GM12878 (cell line): ENCODE results near the gene IFI27L1. TPM values are rescaled to one million over a fixed set of nuclear protein-coding genes. Genes with fewer than 3 reads are reported as not detected.

ENCODE experiments used
- ATAC-seq: fragments of 200-7000 bp; cut with Tn5 transposase; 3 replicates; pipeline ENCODE4 v1.9.1; 2020; ENCODE audit warnings: mild to moderate bottlenecking, moderate library complexity
- BruUV-seq: library from RNA; stranded (reverse); fragments of 400-500 nt; replicated peaks from 2 replicates; lab custom pipeline; 2021; lab: Mats Ljungman, UMichigan
- CTCF ChIA-PET: fragments of 300-600 bp; sonication (Branson Sonifier 250); formaldehyde crosslinking; extraction: SDS; loops from one replicate; lab custom pipeline; 2021; ENCODE audit warnings: inconsistent platforms; lab: Yijun Ruan, JAX
- POLR2A ChIA-PET: fragments of 350-600 bp; formaldehyde crosslinking; extraction: SDS; loops from one replicate; lab custom pipeline; 2021; ENCODE audit warnings: inconsistent platforms; lab: Charles Lee
- RAD21 ChIA-PET: fragments of 300-600 bp; sonication (Branson Sonifier 250); formaldehyde crosslinking; loops from one replicate; lab custom pipeline; 2023; ENCODE audit warnings: antibody characterized with exemption; ENCODE audit not compliant: unreplicated experiment; lab: Charles Lee
- SMC1A ChIA-PET: fragments of 300-600 bp; sonication (Branson Sonifier 250); formaldehyde crosslinking; loops from one replicate; lab custom pipeline; 2023; ENCODE audit not compliant: unreplicated experiment, uncharacterized antibody; lab: Charles Lee
- DNase-seq: peaks from one replicate; pipeline ENCODE4 v3.0.0-alpha.2; 2011; ENCODE audit warnings: low read depth, low spot score
- FAIRE-seq: peaks from 3 replicates; lab custom pipeline; 2011; peaks lifted over from hg19 to GRCh38; lab: Jason Lieb, UNC
- H2AFZ ChIP-seq: 2 replicates; pipeline ENCODE4 v1.6.0; 2011; ENCODE audit warnings: low read depth, low read length, control low read depth; ENCODE audit not compliant: control insufficient read depth
- H3K27ac ChIP-seq: 2 replicates; pipeline ENCODE4 v1.5.1; 2011; ENCODE audit warnings: control low read depth; ENCODE audit not compliant: control insufficient read depth, insufficient read depth
- H3K27me3 ChIP-seq, 2 experiments: replicated peaks in 1 of 2; 2 replicates each; pipeline versions ENCODE4 v1.6.0 to v1.6.1; 2011; ENCODE audit warnings: low read length in 1 of 2; ENCODE audit not compliant: control insufficient read depth in 2 of 2, insufficient read depth in 2 of 2
- H3K36me3 ChIP-seq, 2 experiments: 2 replicates each; pipeline ENCODE4 v1.5.1; 2011; ENCODE audit warnings: low read length in 1 of 2; ENCODE audit not compliant: control insufficient read depth in 2 of 2, insufficient read depth in 2 of 2
- H3K4me1 ChIP-seq: 2 replicates; pipeline ENCODE4 v1.6.1; 2011; ENCODE audit warnings: mild to moderate bottlenecking, low read length, moderate library complexity, mixed read lengths; ENCODE audit not compliant: control insufficient read depth, insufficient read depth
- H3K4me2 ChIP-seq: 2 replicates; pipeline ENCODE4 v1.6.0; 2011; ENCODE audit warnings: control low read depth; ENCODE audit not compliant: control insufficient read depth, insufficient read depth
- H3K4me3 ChIP-seq: fragments of 200-600 bp; sonication (generic); 2 replicates; pipeline ENCODE4 v1.5.1; 2016
- H3K79me2 ChIP-seq: 2 replicates; pipeline ENCODE4 v1.6.0; 2011; ENCODE audit warnings: low read length; ENCODE audit not compliant: control insufficient read depth, insufficient read depth
- H3K9ac ChIP-seq: 2 replicates; pipeline ENCODE4 v1.8.0; 2011; ENCODE audit warnings: low read length, control low read depth, mixed read lengths; ENCODE audit not compliant: control insufficient read depth, insufficient read depth
- H3K9me3 ChIP-seq: replicated peaks from 3 replicates; pipeline ENCODE4 v1.5.1; 2011; ENCODE audit warnings: mild to moderate bottlenecking, low read length; ENCODE audit not compliant: control insufficient read depth, insufficient read depth
- H4K20me1 ChIP-seq: 2 replicates; pipeline ENCODE4 v1.6.0; 2011; ENCODE audit not compliant: control insufficient read depth, insufficient read depth
- ATF3 ChIP-seq: IDR thresholded peaks from 2 replicates; pipeline ENCODE4 v1.6.1; 2011; ENCODE audit warnings: low read depth, mild to moderate bottlenecking, low read length, moderate library complexity, borderline replicate concordance; ENCODE audit errors: extremely low read depth
- ATF7 ChIP-seq: fragments of 450-650 bp; IDR thresholded peaks from 2 replicates; pipeline ENCODE4 v1.6.1; 2016; ENCODE audit warnings: low read depth, mild to moderate bottlenecking
- CEBPB ChIP-seq, 2 experiments: fragments of 150-350 bp in 1 of 2; IDR thresholded peaks; 2 replicates each; pipeline ENCODE4 v1.6.1; 2012 to 2014; ENCODE audit warnings: low read depth in 2 of 2, low read length in 2 of 2, borderline replicate concordance in 1 of 2, inconsistent platforms in 1 of 2
- CHD1 ChIP-seq: IDR thresholded peaks from 2 replicates; pipeline ENCODE4 v1.6.1; 2012; ENCODE audit warnings: low read depth, low read length, improper control_type of control experiment
- CUX1 ChIP-seq: IDR thresholded peaks from 2 replicates; pipeline ENCODE4 v1.6.1; 2012; ENCODE audit warnings: improper control_type of control experiment, low read depth, low read length; ENCODE audit not compliant: insufficient replicate concordance
- EGR1 ChIP-seq, 2 experiments: IDR thresholded peaks; 1 replicate in 1 of 2; 2 replicates in 1 of 2; pipeline ENCODE4 v1.6.1; 2011 to 2012; ENCODE audit warnings: low read depth in 2 of 2, low read length in 2 of 2, borderline replicate concordance in 1 of 2, mild to moderate bottlenecking in 1 of 2, moderate library complexity in 1 of 2
- ESRRA ChIP-seq: IDR thresholded peaks from 2 replicates; pipeline ENCODE4 v1.6.1; 2012; ENCODE audit warnings: mild to moderate bottlenecking, low read length, improper control_type of control experiment
- HDAC6 ChIP-seq: fragments of 200-600 bp; sonication (generic); IDR thresholded peaks from one replicate; pipeline ENCODE4 v1.8.0; 2017; ENCODE audit warnings: antibody characterized with exemption; ENCODE audit not compliant: unreplicated experiment
- KLF5 ChIP-seq: fragments of 450-650 bp; IDR thresholded peaks from 2 replicates; pipeline ENCODE4 v1.6.1; 2014; ENCODE audit warnings: mild to moderate bottlenecking; ENCODE audit not compliant: partially characterized antibody
- LARP7 ChIP-seq: fragments of 450-650 bp; IDR thresholded peaks from 2 replicates; pipeline ENCODE4 v1.6.1; 2017; ENCODE audit warnings: mild to moderate bottlenecking
- RELA ChIP-seq: fragments of 450-650 bp; IDR thresholded peaks from 2 replicates; pipeline ENCODE4 v1.8.0; 2014; ENCODE audit warnings: borderline replicate concordance; ENCODE audit not compliant: partially characterized antibody
- SMAD1 ChIP-seq: fragments of 450-650 bp; IDR thresholded peaks from 2 replicates; pipeline ENCODE4 v1.6.1; 2018; ENCODE audit warnings: mild to moderate bottlenecking, low read depth; ENCODE audit not compliant: partially characterized antibody
- YBX1 ChIP-seq: fragments of 450-650 bp; IDR thresholded peaks from 2 replicates; pipeline ENCODE4 v1.6.1; 2016; ENCODE audit warnings: antibody characterized with exemption
- WGBS: methylation state at CpG from one replicate; pipeline ENCODE4 v1.1.6; 2016; ENCODE audit warnings: low lambda C conversion rate; ENCODE audit not compliant: insufficient replicate concordance, insufficient coverage; ENCODE audit errors: missing lambda C conversion rate; 5-methylcytosine and 5-hydroxymethylcytosine counted together
- in situ Hi-C: fragments of 300-500 bp; cut with MboI; formaldehyde crosslinking; loops from 9 replicates; pipeline ENCODE4 v1.14.3; 2018; ENCODE audit warnings: mixed read lengths
- intact Hi-C: fragments of 100-400 bp; cut with micrococcal nuclease; formaldehyde crosslinking; loops from one replicate; pipeline ENCODE4 v1.14.2; 2022; ENCODE audit not compliant: unreplicated experiment
- polyA plus RNA-seq, 11 experiments: library from polyadenylated mRNA; depleted of rRNA in 4 of 11; unstranded in 6 of 11; stranded (reverse) in 5 of 11; fragments of >200 nt; fragmentation: Nextera tagmentation in 4 of 11; fragmentation: Illumina TruSeq in 1 of 11; extraction: Ambion mirVana in 4 of 11; extraction: Trizol in 1 of 11; gene quantifications; 1 replicate in 1 of 11; 2 replicates in 10 of 11; pipeline versions ENCODE4 v1.2.1 to v1.2.3, GENCODE V29; 2011 to 2016; ENCODE audit warnings: inconsistent platforms in 2 of 11, missing spikeins in 2 of 11, low read depth in 1 of 11
- total RNA-seq, 4 experiments: library from RNA; depleted of rRNA in 3 of 4; stranded (reverse); fragments of >200 nt in 3 of 4; fragmentation: Illumina TruSeq in 1 of 4; extraction: Trizol in 1 of 4; gene quantifications; 2 replicates each; pipeline versions ENCODE4 v1.2.1 to v1.2.3, GENCODE V29; 2013 to 2021

Gene IFI27L1
- total and polyA plus RNA-seq, 10 of the 15 experiments (the other 5 are each of a cell fraction or from before 2014, with no cell fraction given): 17.4 to 38.8 (median 27.6) TPM

GRCh38 chr14:94038921-94039629 is 42.0 kb upstream of the IFI27L1 start:
- CTCF ChIA-PET: interaction anchor here (1.9 to 8.5 kb wide), 5 partner anchors 18 to 140 kb away, joined by 5 to 221 read pairs (median 52); no protein-coding TSS in a partner anchor
- WGBS: 71% methylated on average over 11 of the region's 11 CpGs

GRCh38 chr14:94040247-94040646 is 40.9 kb upstream of the IFI27L1 start:
- no peak overlapping the region for H3K9ac ChIP-seq
- H2AFZ ChIP-seq: no peak overlapping the region
- no peaks in the 10 kb centered on the region for H3K4me1 ChIP-seq
- in situ Hi-C loops (no loop called here), intact Hi-C loops (no loop called here)
- H3K4me2 ChIP-seq: no peak overlapping the region
- H3K27me3 ChIP-seq: no peaks in the 10 kb centered on the region
- ATAC-seq: no peak
- no TSS peak for BruUV-seq
- H3K27ac ChIP-seq: no peak overlapping the region
- FAIRE-seq: no peak
- no peak overlapping the region for H3K4me3 ChIP-seq
- no peak for DNase-seq
- 34% methylated on average over 5 of the region's 5 CpGs for WGBS
- no peaks in the 10 kb centered on the region for H3K79me2 ChIP-seq
- H3K9me3 ChIP-seq: no peaks in the 10 kb centered on the region
- ChIA-PET SMC1A (no interaction called here), RAD21 (no interaction called here), POLR2A (no interaction called here), CTCF (interaction anchor here (6.1 to 8.5 kb wide), 2 partner anchors 92 to 100 kb away, joined by 63 to 221 read pairs; no protein-coding TSS in a partner anchor)
- H3K36me3 ChIP-seq: peaks cover 0 to 3% of the 10 kb centered on the region in 2 experiments; a peak in 3 of 4 replicates
- H4K20me1 ChIP-seq: no peaks in the 10 kb centered on the region
- no peak for TF ChIP-seq KLF5
- no peak for TF ChIP-seq ATF7
- TF ChIP-seq EGR1 (IDR thresholded peaks at IDR 0.05; ENCODE audit: borderline replicate concordance in 1 of 2, low read depth in 2 of 2, low read length in 2 of 2): no peak
- no peak for TF ChIP-seq CHD1
- TF ChIP-seq SMAD1: no peak
- no peak for TF ChIP-seq ATF3
- TF ChIP-seq CUX1: no peak

More at GRCh38 chr14:94038921-94039629, 42.0 kb upstream of the IFI27L1 start:
- H3K27ac ChIP-seq: no peak overlapping the region
- no peak overlapping the region for H3K4me2 ChIP-seq
- TF ChIP-seq LARP7: no peak
- TF ChIP-seq RELA: no peak
- no peak for TF ChIP-seq YBX1
- no peak for TF ChIP-seq HDAC6
- no peak for TF ChIP-seq CEBPB (IDR thresholded peaks at IDR 0.05; ENCODE audit: borderline replicate concordance in 1 of 2, low read depth in 2 of 2, low read length in 2 of 2)
- TF ChIP-seq ESRRA: no peak
- POLR2A ChIA-PET: no interaction called here
- FAIRE-seq (no peak), DNase-seq (no peak), ATAC-seq (no peak)
- no peaks in the 10 kb centered on the region for H3K36me3 ChIP-seq
- 0 out of 4 replicates have a peak, but pooled peaks cover 0 to 5% of the 10 kb centered on the region in 2 experiments for H3K27me3 ChIP-seq
- H3K9ac ChIP-seq: no peak overlapping the region
- H3K9me3 ChIP-seq: no peaks in the 10 kb centered on the region
- no peak overlapping the region for H3K4me3 ChIP-seq
- RAD21 ChIA-PET: interaction anchor here (5.1 kb wide), 1 partner anchor 98 kb away, joined by 82 read pairs; no protein-coding TSS in a partner anchor
- SMC1A ChIA-PET: no interaction called here
- no TSS peak for BruUV-seq
- no peaks in the 10 kb centered on the region for H4K20me1 ChIP-seq
- in situ Hi-C loops (loop anchor here (5.0 kb wide), 2 partner anchors 98 to 143 kb away; no protein-coding TSS in a partner anchor), intact Hi-C loops (no loop called here)
- H3K4me1 ChIP-seq: no peaks in the 10 kb centered on the region
- no peak overlapping the region for H2AFZ ChIP-seq
- H3K79me2 ChIP-seq: no peaks in the 10 kb centered on the region
